Heart left ventricle (tissue), 16 donors: Measurements from ENCODE around the gene PARVG. TPM values are rescaled to one million over a fixed set of nuclear protein-coding genes. Genes with fewer than 3 reads are reported as not detected.

ENCODE experiments used
- ATAC-seq, 4 donors: fragments of 200-7000 bp; cut with Tn5 transposase; one replicate each; pipeline ENCODE4 v1.9.1; 2020 to 2022; ENCODE audit warnings: moderate library complexity in 4 of 4, mild to moderate bottlenecking in 3 of 4, moderate number of reproducible peaks in 1 of 4
- DNase-seq, 5 donors: peaks; one replicate each; pipeline ENCODE4 v3.0.0-alpha.2; 2020
- H3K27ac ChIP-seq, 12 donors: fragments of 200-600 bp; sonication (generic) in 4 of 12; one replicate each; pipeline versions ENCODE4 v1.5.0 to v1.8.0; 2016 to 2022; ENCODE audit warnings: mild to moderate bottlenecking in 2 of 12
- H3K27me3 ChIP-seq, 9 donors: fragments of 200-600 bp; sonication (generic) in 2 of 9; one replicate each; pipeline versions ENCODE4 v1.5.1 to v1.8.0; 2016 to 2022; ENCODE audit warnings: mild to moderate bottlenecking in 3 of 9
- H3K36me3 ChIP-seq, 9 donors: fragments of 200-600 bp; sonication (generic) in 2 of 9; one replicate each; pipeline versions ENCODE4 v1.5.0 to v1.8.0; 2018 to 2022; ENCODE audit warnings: mild to moderate bottlenecking in 2 of 9
- H3K4me1 ChIP-seq, 12 donors: fragments of 200-600 bp; sonication (generic) in 4 of 12; one replicate each; pipeline versions ENCODE4 v1.5.0 to v1.8.0; 2016 to 2022; ENCODE audit warnings: mild to moderate bottlenecking in 3 of 12
- H3K4me3 ChIP-seq, 12 donors: fragments of 200-600 bp; sonication (generic) in 4 of 12; one replicate each; pipeline versions ENCODE4 v1.5.0 to v1.8.0; 2017 to 2022; ENCODE audit warnings: mild to moderate bottlenecking in 9 of 12, moderate library complexity in 4 of 12
- H3K9me3 ChIP-seq, 12 donors: fragments of 200-600 bp; sonication (generic) in 4 of 12; one replicate each; pipeline versions ENCODE4 v1.5.0 to v1.8.0; 2016 to 2022; ENCODE audit warnings: mild to moderate bottlenecking in 1 of 12
- POLR2A ChIP-seq, 2 donors: fragments of 450-650 bp; IDR thresholded peaks; one replicate each; pipeline ENCODE4 v1.6.1; 2017; ENCODE audit warnings: antibody characterized with exemption in 2 of 2, mild to moderate bottlenecking in 2 of 2, moderate library complexity in 2 of 2
- WGBS, 4 donors: extraction: QIAGEN DNeasy Blood & Tissue Kit in 2 of 4; methylation state at CpG; one replicate each; pipeline versions ENCODE4 v1.1.5 to v1.1.7; 2013 to 2018; 5-methylcytosine and 5-hydroxymethylcytosine counted together
- intact Hi-C, 10 donors: fragments of 100-400 bp; cut with DNase I; formaldehyde crosslinking; loops; one replicate each; pipeline versions ENCODE4 v1.11.1 to v1.14.2; 2022
- polyA plus RNA-seq, 2 donors: library from polyadenylated mRNA; stranded (reverse); fragments of 200-250 nt; gene quantifications; one replicate each; pipeline ENCODE4 v1.2.3, GENCODE V29; 2013
- total RNA-seq, 9 donors: library from RNA; depleted of rRNA in 2 of 9; stranded (reverse); fragments of >200 nt in 2 of 9; fragmentation: NEBNext Ultra II Directional in 3 of 9; extraction: Animal tissue kit (Norgen Biotek cat#: 25700) in 3 of 9; gene quantifications; one replicate each; pipeline versions ENCODE4 v1.1.0 to v1.2.4, GENCODE V29; 2016 to 2023
- TF ChIP-seq, protein P1 (sequence below), 12 donors: fragments of 200-600 bp; sonication (generic) in 4 of 12; IDR thresholded peaks; one replicate each; pipeline versions ENCODE4 v1.5.0 to v1.8.0; 2018 to 2022; ENCODE audit warnings: antibody characterized with exemption in 12 of 12, mild to moderate bottlenecking in 5 of 12
- donor health status: ischemic (EF 13 %, LVEDD 7.1; RV severe dilation, severe dysfunction).
- donor health status: healthy with polysubstance abuse.
- donor health status: DM: no; HTN: yes; CAD: no.
- donor health status: DM: no; HTN: no; CAD: no.
- donor health status: ischemic (EF 25% LVEDD 6.9; RV normal size, moderate dysfunction).
- donor health status: ischemic (EF 25% LVEDD 5.7; RV mildly dilated, moderate dysfunction).
- donor health status: healthy.
- donor health status: DM: yes; HTN: yes; CAD: no.
- donor health status: ischemic (EF 35%, LVEDD 5.7; RV mildly dilated, moderate dysfunction).
- donor health status: nonischemic (EF 11% LVEDD 7.7; RV severe dilation, severe dysfunction).
- donor health status: DM: yes; HTN: yes; CAD: no.
- donor health status: PGD.
- donor health status: ischemic (EF 29% LVEDD 5.4; RV normal size, mild dysfunction).
- donor health status: nonischemic (EF 23%, LVEDD 6.1; RV moderate dilation, normal function).

The PARVG gene
- total and polyA plus RNA-seq, 11 donors = 1.1 to 34.8 (median 2.2) TPM

GRCh38 chr22:44154436-44154942 lies 26.2 kb upstream of the PARVG start:
- TF ChIP-seq, protein P1, sequence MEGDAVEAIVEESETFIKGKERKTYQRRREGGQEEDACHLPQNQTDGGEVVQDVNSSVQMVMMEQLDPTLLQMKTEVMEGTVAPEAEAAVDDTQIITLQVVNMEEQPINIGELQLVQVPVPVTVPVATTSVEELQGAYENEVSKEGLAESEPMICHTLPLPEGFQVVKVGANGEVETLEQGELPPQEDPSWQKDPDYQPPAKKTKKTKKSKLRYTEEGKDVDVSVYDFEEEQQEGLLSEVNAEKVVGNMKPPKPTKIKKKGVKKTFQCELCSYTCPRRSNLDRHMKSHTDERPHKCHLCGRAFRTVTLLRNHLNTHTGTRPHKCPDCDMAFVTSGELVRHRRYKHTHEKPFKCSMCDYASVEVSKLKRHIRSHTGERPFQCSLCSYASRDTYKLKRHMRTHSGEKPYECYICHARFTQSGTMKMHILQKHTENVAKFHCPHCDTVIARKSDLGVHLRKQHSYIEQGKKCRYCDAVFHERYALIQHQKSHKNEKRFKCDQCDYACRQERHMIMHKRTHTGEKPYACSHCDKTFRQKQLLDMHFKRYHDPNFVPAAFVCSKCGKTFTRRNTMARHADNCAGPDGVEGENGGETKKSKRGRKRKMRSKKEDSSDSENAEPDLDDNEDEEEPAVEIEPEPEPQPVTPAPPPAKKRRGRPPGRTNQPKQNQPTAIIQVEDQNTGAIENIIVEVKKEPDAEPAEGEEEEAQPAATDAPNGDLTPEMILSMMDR (IDR thresholded peaks at IDR 0.05) = no peak
- no peak for TF ChIP-seq POLR2A (IDR thresholded peaks at IDR 0.05)
- Histone ChIP-seq H3K4me3 (no peak overlapping the region), H3K9me3 (no peaks in the 10 kb centered on the region), H3K27me3 (no peaks in the 10 kb centered on the region), H3K27ac (no peak overlapping the region), H3K36me3 (peaks cover 0 to 66% (median 44%) of the 10 kb centered on the region in 9 donors), H3K4me1 (no peaks in the 10 kb centered on the region)
- no peak for ATAC-seq
- intact Hi-C loops = no loop called here
- DNase-seq = no peak
- WGBS, 4 donors = 87 to 95% (median 91%) methylated on average over 2 of the region's 2 CpGs

DNA sequence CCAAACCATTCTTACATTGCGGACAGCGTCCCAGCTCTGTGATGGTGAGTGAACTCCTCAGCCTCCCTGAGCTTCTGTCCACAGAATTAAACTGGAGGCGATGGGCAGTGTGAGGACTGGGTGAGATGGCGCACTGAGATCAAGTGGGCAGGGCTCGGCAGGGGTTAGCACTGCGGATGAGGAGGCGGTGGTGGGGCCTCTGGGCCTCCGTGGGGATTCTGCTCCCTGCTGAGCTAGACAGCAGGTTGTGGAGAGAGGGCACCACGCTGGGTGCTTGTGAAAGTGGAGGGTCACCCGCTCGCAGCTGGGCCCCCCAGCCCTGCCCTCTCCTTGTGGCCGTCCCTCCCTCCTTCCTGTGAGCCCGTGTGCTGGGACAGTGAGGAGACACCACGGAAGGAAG lies 25.6 kb upstream of the PARVG start:
- H3K4me3 ChIP-seq = no peak overlapping the region
- ATAC-seq (no peak), DNase-seq (no peak)
- no peaks in the 10 kb centered on the region for H3K4me1 ChIP-seq
- peaks cover 0 to 68% (median 46%) of the 10 kb centered on the region in 9 donors for H3K36me3 ChIP-seq
- no peaks in the 10 kb centered on the region for H3K9me3 ChIP-seq
- intact Hi-C loops = no loop called here
- H3K27me3 ChIP-seq = no peaks in the 10 kb centered on the region
- H3K27ac ChIP-seq = no peak overlapping the region
- WGBS, 4 donors = 83 to 90% (median 87%) methylated on average over 12 to 14 of the region's 14 CpGs
- TF ChIP-seq, protein P1 (IDR thresholded peaks at IDR 0.05) = no peak
- TF ChIP-seq POLR2A (IDR thresholded peaks at IDR 0.05) = no peak

DNA sequence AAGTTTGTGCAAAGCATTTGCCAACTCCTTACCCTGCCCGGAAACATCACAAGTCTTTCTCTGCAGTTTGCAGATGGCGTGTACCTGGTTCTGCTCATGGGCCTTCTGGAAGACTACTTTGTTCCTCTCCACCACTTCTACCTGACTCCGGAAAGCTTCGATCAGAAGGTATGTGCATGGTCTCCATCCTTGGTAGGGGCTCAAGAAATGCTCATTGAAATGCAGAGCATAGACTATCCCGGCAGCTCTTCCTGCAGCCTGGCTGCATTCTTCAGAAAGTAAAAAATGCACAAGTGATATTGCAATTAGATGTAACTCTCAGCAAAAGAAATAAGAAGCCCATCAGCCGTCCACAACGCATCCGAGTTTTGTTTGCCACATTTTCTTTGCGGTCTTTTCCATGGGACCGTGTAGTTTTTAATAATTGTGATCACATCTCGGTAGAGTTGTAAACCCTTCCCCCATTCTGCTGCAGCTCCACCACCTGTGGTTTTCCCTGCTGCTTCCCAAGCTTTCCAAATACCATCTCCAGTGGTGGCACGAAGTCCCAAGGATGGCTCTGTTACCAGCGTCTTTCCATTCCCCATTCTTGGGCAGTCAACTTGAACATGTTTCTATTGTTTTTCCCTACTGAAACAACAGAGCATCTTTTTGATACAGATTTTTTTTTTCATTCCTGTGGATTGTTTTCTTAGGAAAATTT lies 22.7 kb upstream of the PARVG start:
- ATAC-seq (no peak), DNase-seq (no peak)
- H3K4me1 ChIP-seq = no peaks in the 10 kb centered on the region
- H3K9me3 ChIP-seq = no peaks in the 10 kb centered on the region
- no peaks in the 10 kb centered on the region for H3K27me3 ChIP-seq
- peak overlapping the region in 1 of 12 donors; percentile 78 for H3K27ac ChIP-seq
- TF ChIP-seq POLR2A (IDR thresholded peaks at IDR 0.05) = no peak
- TF ChIP-seq, protein P1 (IDR thresholded peaks at IDR 0.05) = no peak
- no peak overlapping the region for H3K4me3 ChIP-seq
- peaks cover 0 to 66% (median 40%) of the 10 kb centered on the region in 9 donors for H3K36me3 ChIP-seq
- WGBS, 4 donors = 91 to 94% (median 94%) methylated on average over 10 to 13 of the region's 13 CpGs
- intact Hi-C loops = no loop called here

DNA sequence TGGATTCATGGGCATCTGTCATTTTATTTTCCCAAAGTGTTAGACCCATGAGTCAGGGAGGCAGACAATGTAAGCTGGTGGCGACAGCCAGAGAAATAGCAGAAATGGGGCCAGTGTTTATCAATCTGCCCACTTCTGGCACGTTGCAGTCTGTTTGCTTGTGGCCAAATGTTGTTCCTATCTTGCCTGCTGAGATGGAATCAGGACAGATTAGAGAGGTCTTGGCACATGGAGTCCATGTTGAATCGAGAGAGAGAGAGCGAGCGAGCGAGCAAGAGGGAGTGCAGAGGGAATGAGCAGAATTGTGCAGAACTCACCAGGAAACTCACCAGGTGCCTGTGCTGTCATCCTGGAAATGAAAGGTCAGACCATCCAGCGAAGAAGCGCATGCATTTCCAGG lies 21.9 kb upstream of the PARVG start:
- ATAC-seq = no peak
- Histone ChIP-seq H3K4me1 (peaks cover 0 to 5% (median 0%) of the 10 kb centered on the region in 12 donors), H3K9me3 (no peaks in the 10 kb centered on the region), H3K27me3 (no peaks in the 10 kb centered on the region), H3K36me3 (peaks cover 0 to 66% (median 45%) of the 10 kb centered on the region in 9 donors), H3K27ac (peak overlapping the region in 1 of 12 donors; percentile 78), H3K4me3 (no peak overlapping the region)
- TF ChIP-seq POLR2A (IDR thresholded peaks at IDR 0.05) = no peak
- TF ChIP-seq, protein P1 (IDR thresholded peaks at IDR 0.05) = no peak
- DNase-seq = no peak
- WGBS, 4 donors = 79 to 87% (median 81%) methylated on average over 8 of the region's 8 CpGs
- intact Hi-C loops = no loop called here
